Measurements from ENCODE around the gene MTUS2.

MTUS2 gene

GRCh38 chr13:29505950-29506349, 685.8 kb downstream of the MTUS2 start:
- POLR2A ChIA-PET, result no interaction called here
- DNase-seq (ENCODE audit: extremely low spot score), result no peak
- CTCF ChIA-PET, result interaction anchor here (4.6 to 9.3 kb wide), 3 partner anchors 9 to 608 kb away, joined by 51 to 115 read pairs (median 112); no protein-coding TSS in a partner anchor
- TF ChIP-seq CTCF (IDR thresholded peaks at IDR 0.05; ENCODE audit: control extremely low read depth, extremely low read depth, low read depth, missing control alignments), result no peak

- no peak for TF ChIP-seq CTCF (IDR thresholded peaks at IDR 0.05; ENCODE audit: control extremely low read depth, extremely low read depth, low read depth, missing control alignments)
- DNase-seq (ENCODE audit: extremely low spot score), result no peak
- ChIA-PET POLR2A (no interaction called here), CTCF (interaction anchor here (0.9 to 9.3 kb wide), 32 partner anchors 11 to 883 kb away, joined by 3 to 115 read pairs (median 6); no protein-coding TSS in a partner anchor)
These were observed 687.2 kb downstream of the MTUS2 start for GRCh38 chr13:29507356-29507755.

GRCh38 chr13:29508130-29508875, 688.2 kb downstream of the MTUS2 start:
- ChIA-PET CTCF (interaction anchor here (0.7 to 9.3 kb wide), 60 partner anchors 10 to 882 kb away, joined by 3 to 115 read pairs (median 4); no protein-coding TSS in a partner anchor), POLR2A (no interaction called here)
- DNase-seq (ENCODE audit: extremely low spot score), result peak; percentile 85
- peak; percentile 99 for TF ChIP-seq CTCF (IDR thresholded peaks at IDR 0.05; ENCODE audit: control extremely low read depth, extremely low read depth, low read depth, missing control alignments)

GRCh38 chr13:29508876-29509252, 688.7 kb downstream of the MTUS2 start:
- ChIA-PET CTCF (interaction anchor here (0.7 to 9.3 kb wide), 42 partner anchors 10 to 612 kb away, joined by 3 to 115 read pairs (median 4); no protein-coding TSS in a partner anchor), POLR2A (no interaction called here)

GRCh38 chr13:29509999-29510589, 690.0 kb downstream of the MTUS2 start:
- TF ChIP-seq CTCF (IDR thresholded peaks at IDR 0.05; ENCODE audit: control extremely low read depth, extremely low read depth, low read depth, missing control alignments), result no peak
- DNase-seq (ENCODE audit: extremely low spot score), result no peak
- ChIA-PET POLR2A (no interaction called here), CTCF (interaction anchor here (0.7 to 9.3 kb wide), 11 partner anchors 9 to 1469 kb away, joined by 3 to 115 read pairs (median 9); no protein-coding TSS in a partner anchor)

More at GRCh38 chr13:29508876-29509252, 688.7 kb downstream of the MTUS2 start:
- no peak for DNase-seq (ENCODE audit: extremely low spot score)
- TF ChIP-seq CTCF (IDR thresholded peaks at IDR 0.05; ENCODE audit: control extremely low read depth, extremely low read depth, low read depth, missing control alignments), result no peak

GRCh38 chr13:29510651-29511084, 690.5 kb downstream of the MTUS2 start:
- no peak for DNase-seq (ENCODE audit: extremely low spot score)
- POLR2A ChIA-PET, result no interaction called here
- CTCF ChIA-PET, result interaction anchor here (0.8 to 9.3 kb wide), 5 partner anchors 14 to 603 kb away, joined by 3 to 112 read pairs (median 3); no protein-coding TSS in a partner anchor
- TF ChIP-seq CTCF (IDR thresholded peaks at IDR 0.05; ENCODE audit: control extremely low read depth, extremely low read depth, low read depth, missing control alignments), result no peak

Measured in GM10248 (cell line).